HG02884 (cell line): Measurements from ENCODE around the gene JAKMIP1.

Experiments used
- ATAC-seq: cut with Tn5 transposase; IDR thresholded peaks from one replicate; pipeline ENCODE4 v1.9.1; 2021; ENCODE audit warnings: mild to moderate bottlenecking, moderate library complexity; ENCODE audit not compliant: unreplicated experiment

Gene JAKMIP1

DNA sequence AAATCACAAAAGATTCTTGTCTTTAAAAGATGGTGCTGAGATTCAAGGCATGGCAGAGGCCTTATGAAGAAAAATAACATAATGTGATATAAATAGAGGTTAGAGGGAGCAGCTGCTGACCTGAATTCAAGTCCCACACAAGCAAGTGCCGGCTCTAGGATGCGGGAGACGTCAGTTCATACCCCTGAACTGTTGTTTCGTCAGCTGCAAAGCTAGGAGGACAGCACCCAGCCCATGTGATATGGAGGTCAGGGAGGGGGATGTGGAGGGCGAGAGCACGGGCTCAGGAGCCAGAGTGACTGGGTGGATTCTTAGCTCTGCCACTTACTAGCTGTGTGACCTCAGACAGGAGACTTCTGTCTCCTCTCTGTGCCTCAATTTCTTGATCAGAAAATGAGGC lies 77.9 kb downstream of the JAKMIP1 start:
- ATAC-seq: no peak

DNA sequence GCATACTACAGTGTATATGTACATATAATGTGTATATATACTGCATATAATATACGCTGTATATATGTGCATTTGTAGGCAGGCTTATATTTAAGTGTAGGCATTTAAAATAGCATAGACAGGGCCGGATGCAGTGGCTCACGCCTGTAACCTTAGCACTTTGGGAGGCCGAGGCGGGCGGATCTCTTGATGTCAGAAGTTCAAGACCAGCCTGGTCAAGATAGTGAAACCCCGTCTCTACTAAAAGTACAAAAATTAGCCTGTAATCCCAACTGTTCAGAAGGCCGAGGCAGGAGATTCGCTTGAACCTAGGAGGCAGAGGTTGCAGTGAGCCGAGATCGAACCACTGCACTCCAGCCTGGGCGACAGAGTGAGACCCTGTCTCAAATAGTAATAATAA lies 78.4 kb downstream of the JAKMIP1 start:
- no peak for ATAC-seq

DNA sequence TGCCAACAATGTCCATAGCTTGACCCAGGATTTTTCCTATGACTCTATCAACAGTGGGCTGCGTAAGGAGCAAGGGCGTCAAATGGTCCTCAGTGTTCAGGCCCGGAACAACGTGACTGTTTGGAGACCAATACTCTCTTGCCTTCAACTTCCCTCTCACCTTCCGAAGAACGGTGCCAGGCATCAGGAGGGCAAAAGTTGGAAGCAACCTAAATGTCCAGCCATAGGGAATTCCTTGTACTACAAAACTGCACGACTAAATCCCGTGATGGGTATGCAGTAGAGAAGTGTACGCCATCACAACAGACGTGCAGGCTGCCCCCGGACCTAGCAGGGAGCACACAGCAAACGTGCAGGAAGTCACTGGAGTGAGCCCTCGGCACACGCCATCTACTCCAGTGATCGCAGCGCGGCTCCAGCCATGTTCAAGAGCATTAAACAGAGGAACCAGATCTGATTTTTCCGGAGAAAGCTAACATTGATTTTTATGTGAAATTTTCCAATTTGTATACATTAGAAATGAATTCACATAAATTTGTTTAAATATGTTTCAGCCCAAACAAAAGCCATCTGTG lies 79.0 kb downstream of the JAKMIP1 start:
- no peak for ATAC-seq

- ATAC-seq: no peak
Observed at GRCh38 chr4:6120361-6120760, 80.0 kb downstream of the JAKMIP1 start.

- no peak for ATAC-seq
Observed at GRCh38 chr4:6119507-6120020, 80.8 kb downstream of the JAKMIP1 start.

GRCh38 chr4:6118201-6118600 lies 82.1 kb downstream of the JAKMIP1 start:
- no peak for ATAC-seq

DNA sequence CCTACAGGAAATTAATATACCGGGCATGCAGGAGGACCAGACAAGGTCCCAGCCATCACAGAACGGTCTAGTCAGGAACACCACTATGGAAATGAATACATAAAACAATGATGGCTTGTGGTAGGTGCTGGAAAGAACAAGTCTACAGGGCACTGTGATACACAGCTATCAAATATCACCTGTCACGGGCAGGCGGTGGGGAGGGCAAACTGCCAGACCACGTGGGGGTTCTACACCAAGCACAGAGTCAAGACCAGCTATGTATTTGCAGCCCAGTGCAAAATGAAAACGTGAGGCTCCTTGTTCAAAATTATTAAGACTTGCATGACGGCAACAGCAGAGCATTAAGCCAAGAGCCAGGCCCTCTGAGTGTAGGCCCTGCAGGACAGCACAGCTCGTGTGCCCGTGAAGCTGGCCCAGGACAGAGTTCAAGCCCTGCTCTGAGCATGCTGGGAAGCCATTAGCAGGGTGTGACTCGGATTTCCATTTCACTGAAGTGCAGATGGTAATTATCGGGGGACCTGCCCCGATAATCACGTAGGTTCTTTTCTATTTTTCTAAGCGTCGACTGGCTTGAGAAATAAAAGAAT lies 83.6 kb downstream of the JAKMIP1 start:
- no peak for ATAC-seq

DNA sequence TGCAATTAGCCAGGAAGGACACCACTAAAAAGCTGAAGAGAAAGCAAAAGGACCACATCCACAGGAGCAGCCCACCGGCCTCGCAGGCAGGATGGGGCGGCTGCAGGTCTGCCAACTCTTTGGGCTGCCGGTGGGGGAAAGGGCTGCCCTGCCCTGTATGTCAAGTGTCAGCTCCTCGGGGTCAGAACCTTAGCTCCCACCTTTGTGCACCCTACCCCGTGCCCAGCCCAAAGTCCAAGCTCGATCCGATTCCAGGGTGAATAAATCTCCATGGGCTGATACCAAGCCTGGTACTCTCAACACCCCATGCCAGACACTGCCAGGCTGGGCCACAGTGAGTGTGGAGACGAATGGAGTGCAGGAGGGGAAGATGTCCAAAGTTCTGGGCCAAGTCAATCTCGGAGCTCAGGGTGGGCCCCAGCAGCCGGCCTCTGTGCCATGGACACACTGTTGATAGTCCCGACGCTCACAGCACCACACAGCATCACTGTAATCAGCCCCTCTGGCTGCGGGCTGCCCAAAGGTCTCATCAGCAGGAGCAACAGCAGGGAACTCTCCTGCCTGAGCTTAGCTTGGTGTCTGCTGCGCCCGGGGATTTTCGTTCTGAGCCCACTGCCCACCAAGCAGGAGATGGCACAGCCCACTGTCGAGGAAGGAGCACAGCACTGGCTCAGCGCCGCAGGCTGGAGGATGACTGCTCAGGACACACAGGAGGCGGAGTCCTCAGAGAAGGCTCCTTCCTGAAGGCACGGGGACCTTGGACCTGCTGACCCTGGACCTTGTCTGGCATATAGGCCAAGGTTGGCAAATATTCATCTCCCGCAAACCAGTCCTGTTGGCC lies 84.4 kb downstream of the JAKMIP1 start:
- ATAC-seq: no peak

DNA sequence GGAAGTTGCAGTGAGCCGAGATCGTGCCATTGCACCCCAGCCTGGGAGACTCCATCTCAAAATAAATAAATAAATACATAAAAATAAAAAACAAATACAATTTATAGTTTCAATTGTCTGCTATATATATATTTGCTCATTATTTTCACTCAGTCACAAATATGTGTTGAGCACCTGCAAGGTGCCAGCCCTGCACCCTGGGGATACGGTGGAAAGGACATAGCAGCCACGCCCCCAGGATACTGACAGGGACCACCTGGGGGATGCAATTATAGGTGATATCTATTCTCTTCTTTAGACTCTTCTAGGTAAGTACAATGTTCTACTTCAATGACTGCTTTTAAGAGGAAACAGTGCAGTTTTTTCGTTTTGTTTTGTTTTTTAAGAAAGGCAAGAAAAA lies 85.0 kb downstream of the JAKMIP1 start:
- ATAC-seq: no peak

DNA sequence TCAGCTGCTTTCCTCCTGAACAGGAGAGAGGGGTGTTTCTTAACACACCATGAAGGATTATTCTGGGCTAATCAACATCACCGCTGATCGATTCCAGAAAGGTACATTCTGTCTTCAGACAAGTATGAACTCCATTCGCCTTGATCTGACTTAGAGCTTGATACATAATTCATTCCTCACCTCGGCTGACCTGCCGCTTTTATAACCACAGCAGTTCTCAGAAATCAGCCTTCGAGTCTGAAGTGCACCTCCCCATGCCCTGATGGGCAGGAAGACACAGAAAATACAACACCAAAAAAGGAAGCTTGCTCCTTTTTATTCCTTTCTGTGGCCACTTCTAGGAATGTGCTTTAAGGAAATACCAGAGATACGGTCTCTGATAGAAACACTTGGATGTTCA lies 85.7 kb downstream of the JAKMIP1 start:
- ATAC-seq: no peak

- no peak for ATAC-seq
Observed at GRCh38 chr4:6114181-6114580, 86.2 kb downstream of the JAKMIP1 start.

DNA sequence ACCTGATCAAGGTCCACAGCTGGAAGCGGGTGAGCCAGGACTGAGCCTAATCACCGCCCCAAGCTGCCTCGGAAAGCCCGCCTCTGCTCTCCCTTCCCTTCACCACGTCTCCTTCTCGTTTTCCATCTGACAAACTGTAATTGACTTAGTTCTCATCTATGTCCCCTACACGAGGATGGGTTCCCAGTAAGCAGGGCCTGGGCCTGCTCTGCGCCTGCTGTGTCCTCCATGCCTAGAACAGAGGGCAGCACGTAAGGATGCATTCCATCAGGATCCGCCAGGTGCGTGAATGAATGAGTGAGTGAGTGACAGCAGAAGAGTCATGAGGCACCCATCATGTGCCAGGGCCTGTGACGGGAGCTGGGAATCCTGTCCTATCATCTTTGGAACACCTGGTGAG lies 86.7 kb downstream of the JAKMIP1 start:
- no peak for ATAC-seq

- no peak for ATAC-seq
Observed at GRCh38 chr4:6112606-6113290, 87.6 kb downstream of the JAKMIP1 start.

- ATAC-seq: no peak
Observed at GRCh38 chr4:6111354-6111960, 88.9 kb downstream of the JAKMIP1 start.

DNA sequence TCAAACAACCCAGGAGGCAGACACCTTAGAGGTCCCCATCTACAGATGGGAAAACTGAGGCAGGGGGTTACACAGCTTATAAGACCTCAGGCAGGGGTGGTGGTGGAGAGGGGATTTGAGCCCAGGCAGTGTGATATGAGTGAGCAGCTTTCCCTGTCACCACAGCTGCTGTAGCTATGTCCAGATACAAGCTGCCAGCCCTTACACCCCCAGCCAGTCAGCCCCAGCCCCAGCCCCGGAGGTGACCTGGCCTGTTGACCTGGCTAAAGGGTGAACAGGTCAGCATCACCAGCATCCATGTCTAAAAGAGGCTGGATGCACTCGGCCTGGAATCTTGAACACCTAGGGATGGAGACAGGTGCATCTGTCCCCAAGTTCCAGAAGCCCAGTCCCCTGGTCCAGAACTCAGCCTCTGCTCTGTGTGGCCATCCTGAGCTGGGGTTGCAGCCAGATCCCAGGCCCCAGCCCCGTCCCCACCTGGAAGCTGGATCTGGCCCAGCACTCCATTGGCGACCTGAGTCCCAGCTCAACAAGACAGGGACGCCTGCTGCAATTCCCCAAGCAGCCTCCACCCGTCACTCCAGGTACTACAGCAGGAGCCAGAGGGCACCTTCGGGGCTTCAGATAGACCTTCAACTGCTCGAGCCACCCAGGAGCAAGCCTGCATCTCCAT lies 89.5 kb downstream of the JAKMIP1 start:
- no peak for ATAC-seq

DNA sequence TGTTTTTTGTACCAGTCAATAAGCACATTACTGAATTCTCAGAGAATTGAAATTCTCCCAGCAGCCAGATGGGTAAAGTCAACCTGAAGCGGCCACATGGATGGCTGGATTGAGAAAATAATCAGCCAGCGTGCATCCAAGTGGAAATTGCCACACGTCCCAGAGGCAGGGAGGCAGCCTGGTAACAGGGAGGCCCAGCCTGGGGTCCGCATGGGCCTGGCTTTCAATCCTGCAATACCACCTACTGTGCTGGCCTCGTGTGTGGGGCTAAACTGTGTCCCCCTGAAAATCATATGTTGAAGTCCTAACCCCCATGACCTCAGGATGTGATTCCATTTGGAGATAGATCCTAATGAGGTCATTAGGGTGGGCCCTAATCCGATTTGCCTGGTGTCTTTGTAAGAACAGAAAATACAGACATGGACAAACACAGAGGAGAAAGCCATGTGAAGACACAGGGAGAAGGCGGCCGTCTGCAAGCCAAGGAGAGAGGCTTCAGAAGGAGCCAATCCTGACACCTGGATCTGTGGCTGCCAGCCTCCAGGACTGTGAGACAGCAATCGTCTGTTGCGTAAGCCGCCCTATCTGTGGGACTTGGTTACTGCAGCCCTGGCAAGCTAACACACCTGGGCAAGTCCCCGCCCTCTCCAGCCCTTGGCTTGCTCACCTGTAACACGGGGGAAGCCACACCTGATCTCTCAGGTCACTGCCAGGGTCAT lies 90.3 kb downstream of the JAKMIP1 start:
- no peak for ATAC-seq

DNA sequence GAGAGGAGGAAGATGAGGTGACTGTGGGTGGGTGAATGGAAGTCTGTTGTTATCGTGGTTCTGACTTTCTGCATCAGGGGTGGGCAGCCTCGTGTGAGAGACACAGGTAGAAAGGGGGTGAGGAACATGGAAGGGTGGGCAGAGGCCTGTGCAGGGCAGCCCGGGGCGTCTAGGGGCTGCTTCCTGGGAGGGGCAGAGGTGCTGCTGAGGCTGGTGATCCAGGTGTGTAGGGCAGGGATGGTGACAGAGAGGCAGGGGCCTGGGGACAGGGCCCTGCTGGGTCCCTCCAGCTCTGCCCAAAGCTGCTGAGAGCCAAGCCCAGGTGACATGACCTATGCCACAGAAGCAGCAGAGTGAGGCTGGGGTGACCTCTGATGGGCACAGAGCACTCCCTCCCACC lies 92.5 kb downstream of the JAKMIP1 start:
- ATAC-seq: no peak

GRCh38 chr4:6107114-6107791 lies 93.1 kb downstream of the JAKMIP1 start:
- no peak for ATAC-seq

DNA sequence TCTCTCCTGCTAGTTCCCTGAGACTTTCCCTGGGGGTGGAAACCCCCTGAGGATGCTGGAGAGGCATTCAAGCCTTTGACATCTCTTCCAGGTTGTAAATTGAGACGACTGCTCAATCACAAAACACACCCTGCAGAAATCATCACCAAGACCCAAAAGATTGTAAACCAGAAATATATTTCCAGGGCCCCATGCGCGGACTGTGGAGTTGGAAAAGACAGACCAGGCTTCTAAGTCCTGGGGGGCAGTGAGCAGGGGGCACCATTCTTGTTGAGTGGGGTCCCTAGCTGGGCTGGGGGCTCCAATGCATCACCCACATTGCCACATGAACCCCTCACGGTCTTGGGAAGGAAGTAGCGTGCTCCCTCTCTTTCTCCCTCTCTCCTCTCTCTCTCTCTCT lies 94.2 kb downstream of the JAKMIP1 start:
- no peak for ATAC-seq
